SIG-M5 treated with dmso at 0.1 percent for 504 hours (cell line): ENCODE data around the gene FSD2.
"Not testable (repeated sequence)": the region's sequence is repeated elsewhere in the genome, so short reads cannot be mapped to it uniquely, and the experiment has no call there.

Source experiments
- DNase-seq: peaks from one replicate; lab custom pipeline; 2025; ENCODE audit not compliant: unreplicated experiment; lab: John Stamatoyannopoulos, UW

The FSD2 gene

DNA sequence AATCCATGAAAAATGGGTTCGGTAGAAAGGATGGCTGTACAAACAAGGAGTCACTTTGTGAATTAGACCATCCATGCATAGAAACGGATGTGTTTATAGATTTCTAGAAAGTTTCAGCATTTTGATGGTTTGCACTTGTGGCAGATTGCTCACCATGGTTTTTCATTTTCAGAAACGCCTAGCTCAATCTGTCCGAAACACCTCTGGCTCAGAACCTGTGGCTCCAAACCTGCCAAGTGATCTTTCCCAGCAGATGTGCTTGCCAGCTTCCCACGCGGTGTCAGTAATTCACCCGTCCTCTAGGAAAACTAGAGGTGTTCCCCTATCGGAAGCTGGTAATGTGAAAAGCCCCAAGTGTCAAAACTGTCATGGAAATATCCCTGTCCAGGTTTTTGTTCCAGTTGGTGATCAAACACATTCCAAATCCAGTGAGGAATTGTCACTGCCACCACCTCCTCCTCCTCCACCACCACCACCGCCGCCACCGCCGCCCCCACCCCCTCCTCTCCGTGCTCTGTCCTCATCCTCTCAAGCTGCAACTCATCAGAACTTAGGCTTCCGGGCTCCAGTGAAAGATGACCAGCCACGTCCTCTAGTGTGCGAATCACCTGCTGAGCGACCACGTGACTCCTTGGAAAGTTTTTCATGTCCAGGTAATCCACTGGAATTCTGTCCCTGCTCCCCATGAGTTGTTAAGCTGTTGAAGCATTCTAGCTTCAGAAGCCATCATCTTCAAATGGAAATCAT is 24.7 kb upstream of the FSD2 start:
- no peak for DNase-seq

DNA sequence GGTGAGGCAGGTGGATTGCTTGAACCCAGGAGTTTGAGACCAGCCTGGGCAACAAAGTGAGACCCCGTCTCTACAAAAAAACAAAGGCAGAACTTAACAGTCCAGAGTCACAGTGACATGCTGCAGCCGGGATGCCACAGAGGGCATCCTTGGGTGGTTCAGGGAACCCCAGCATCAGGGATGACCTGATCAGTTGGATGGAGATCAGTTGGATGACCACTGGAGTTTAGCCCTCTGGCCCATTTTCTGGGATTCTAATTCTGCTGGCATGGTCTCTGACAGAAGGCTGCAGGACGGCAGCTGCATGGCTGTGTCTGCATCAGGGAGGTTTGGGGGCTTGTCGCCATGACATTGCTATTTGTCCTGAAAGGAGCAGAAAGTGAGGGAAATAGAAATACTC is 23.4 kb upstream of the FSD2 start:
- no peak for DNase-seq

- peak; percentile 20 for DNase-seq
These were observed 22.2 kb upstream of the FSD2 start for GRCh38 chr15:82828075-82828474.

DNA sequence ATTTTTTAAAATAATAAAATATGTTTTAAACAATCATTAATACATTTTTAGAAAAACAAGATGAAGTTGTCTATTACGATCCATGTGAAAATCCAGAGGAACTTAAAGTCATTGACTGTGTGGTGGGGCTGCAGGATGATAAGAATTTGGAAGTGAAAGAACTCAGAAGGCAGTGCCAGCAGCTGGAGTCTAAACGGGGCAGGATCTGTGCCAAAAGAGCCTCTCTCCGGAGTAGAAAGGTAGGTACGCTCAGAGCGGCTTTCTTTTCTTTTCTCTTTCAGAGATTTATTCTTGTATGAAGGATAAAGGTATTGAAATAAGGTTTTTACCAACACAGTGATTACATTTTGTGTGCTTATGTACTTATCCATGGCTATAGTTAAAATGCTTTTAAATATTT is 17.2 kb upstream of the FSD2 start:
- DNase-seq = no peak

DNA sequence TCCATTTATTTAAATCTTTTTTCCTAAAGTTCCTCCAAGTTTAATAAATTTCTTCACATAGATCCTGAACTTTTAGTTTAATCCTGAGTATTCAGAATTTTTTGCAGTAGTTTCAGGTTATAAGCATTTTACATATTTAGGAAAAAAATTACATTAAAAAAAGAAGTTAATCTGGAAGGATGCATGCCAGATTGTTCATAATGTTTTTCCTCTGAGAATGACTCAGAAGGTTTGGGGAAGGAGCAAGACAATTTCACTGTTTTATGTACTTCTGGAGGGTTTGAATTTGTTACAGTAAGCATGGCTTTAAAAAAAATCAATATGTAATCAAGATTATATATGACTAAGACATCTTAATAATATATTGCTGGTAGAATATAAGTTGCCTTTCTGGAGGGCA is 16.0 kb upstream of the FSD2 start:
- DNase-seq = not testable (repeated sequence)

DNA sequence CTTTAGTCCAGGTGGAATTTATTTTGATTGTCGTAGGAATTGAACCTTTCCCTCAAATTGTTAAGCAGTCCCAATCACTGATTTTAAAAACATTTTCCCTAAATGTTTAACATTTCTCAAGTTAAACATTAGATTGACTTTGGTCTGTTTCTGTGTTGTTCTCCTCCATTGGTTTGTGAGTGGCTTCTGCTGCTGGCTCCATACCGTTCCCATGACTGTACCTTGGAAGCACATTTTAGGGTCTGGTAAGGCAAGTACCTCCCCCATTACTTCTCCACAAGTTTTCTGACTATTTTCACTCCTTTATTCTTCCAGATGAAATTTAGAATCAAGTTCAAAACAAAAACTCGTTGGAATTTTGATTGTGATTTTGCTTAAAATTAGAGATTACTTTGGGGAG is 15.5 kb upstream of the FSD2 start:
- DNase-seq = not testable (repeated sequence)

DNA sequence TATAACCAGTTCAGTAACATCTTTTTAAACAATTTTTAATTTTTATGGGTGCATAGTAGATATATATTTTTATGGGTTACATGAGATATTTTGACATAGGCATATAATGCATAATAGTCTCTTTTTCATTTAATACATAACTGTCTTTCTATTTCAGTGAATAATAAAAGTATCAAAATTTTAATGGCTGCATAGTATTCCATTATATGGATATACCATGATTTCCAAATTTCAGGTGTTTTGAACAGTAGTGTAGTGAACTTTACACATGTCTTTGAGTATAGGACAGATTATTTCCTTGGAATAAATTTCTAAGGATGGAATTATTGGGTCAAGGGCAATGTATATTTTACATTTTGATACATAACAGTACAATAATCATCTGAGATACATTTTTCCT is 14.3 kb upstream of the FSD2 start:
- DNase-seq = no peak

DNA sequence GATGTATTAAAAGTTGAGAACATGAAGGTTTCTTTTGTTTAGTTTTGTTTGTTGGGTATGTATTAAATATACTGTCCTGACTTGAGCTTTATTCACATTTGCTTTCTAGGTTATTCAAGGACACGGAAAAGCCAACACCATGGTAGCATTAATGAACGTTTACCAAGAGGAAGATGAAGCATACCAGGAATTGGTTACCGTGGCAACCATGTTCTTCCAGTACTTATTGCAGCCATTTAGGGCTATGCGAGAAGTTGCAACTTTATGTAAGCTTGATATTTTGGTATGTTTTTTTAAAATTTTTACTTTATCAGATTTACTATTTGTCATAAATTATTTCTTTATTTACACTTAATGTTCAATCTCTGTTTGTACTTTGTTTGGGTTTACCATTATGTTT is 7.1 kb upstream of the FSD2 start:
- DNase-seq = no peak

DNA sequence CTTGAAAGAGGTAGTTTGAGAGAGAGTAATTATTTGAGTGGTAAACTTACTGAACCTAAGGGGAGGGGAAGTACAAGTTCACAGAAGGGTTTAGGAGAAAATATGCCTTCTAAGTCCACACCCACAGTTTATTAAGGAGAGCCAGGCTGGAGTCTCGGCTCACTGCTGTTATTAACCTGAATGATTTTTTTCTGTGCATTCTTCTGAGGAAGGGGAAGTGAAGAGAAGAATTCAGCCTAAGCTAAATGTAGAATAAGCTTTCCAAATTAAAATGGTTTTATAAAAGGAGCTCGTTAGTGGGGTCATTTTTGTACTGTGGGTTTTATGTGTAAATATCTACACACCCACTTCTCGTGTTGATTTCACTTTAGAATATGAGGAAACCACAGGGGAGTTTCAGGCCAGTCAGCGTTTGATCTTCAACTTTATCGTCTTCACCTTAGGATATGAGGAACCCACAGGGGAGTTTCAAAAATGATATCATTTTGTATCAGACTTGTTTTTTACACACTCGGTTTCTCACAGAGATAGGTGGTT is 5.1 kb upstream of the FSD2 start:
- DNase-seq = peak; percentile 69

GRCh38 chr15:82810061-82810889 is 4.4 kb upstream of the FSD2 start:
- peak; percentile 70 for DNase-seq

DNA sequence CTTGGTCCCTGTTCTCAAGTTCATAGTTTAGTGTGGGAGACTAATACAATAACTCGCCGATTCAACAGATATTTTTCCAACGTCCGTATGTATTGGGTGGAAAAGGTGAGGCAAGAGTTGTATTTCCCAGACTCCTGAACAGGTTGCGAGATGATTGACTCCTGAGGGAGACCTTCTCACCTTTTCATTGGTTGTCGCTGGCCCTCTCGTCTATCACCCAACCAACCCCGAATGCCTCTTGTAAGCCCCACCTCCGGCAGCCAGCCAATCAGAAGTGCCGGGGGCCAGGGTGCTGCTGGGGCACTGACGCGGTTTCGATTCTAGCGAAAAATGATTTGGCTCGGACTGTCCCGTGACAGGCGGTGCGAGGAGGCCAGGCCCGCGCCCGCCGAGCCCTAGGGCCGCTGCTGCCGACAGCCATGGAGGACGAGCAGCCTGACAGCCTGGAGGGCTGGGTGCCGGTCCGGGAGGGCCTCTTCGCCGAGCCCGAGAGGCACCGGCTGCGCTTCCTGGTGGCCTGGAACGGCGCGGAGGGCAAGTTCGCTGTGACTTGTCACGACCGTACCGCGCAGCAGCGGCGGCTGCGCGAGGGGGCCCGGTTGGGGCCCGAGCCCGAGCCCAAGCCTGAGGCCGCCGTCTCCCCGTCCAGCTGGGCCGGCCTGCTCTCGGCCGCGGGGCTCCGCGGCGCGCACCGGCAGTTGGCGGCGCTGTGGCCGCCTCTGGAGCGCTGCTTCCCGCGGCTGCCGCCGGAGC is 3.6 kb upstream of the FSD2 start, which contains the start of gene WHAMM:
WHAMM (plus strand) TSS at position 321 of the 753 bp plus-strand sequence; CDS start at position 420, 99 bp downstream.
- peak; percentile 97 for DNase-seq

DNA sequence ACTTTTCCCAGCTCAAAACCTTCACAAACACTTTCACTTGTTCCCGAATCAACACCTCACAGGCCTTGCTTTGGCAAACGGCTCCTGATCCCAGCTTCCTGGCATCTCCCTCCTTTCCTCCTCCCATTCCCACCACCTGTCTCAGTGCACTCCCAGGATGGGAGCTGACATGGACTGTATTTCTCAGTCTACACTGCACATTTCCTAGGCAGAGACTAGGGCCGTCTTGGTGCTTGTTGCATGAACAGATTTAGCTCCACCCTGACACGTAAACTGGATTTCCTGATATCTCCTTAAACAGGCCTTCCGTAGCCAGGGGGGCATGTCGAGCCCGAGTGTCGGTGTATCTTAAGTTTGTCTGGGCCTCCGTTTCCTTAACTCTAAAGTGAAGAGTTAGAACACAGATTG is 2.8 kb upstream of the FSD2 start:
- no peak for DNase-seq

DNA sequence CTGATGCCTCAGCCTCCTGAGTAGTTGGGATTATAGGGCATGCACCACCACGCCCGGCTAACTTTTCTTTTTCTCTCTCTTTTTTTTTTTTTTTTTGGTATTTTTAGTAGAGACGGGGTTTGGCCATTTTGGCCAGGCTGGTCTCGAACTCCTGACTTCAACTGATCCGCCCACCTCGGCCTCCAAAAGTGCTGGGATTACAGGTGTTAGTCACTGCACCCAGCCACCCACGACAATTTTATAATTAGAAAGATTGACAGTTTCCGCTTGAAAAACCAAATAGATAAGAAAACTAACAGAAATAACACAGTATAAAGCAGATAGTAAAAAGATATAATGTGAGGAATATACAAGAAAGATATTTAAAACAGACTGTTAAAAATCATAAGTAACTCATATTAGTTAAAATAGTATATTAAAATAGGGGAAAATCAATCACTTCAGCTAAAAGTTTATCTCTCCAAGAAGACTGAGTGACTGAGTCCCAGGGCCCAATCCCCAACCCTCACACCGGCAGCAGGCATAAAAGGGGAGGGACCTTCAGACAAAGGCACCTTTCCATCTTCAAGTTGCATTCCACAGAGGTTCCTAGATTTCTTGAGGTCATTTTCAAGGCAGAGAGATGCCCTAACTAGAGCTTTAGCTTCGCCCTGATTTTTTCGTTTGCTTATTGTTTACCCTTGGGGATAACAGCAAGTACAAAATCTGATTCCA is 2.2 kb upstream of the FSD2 start:
- DNase-seq = no peak

DNA sequence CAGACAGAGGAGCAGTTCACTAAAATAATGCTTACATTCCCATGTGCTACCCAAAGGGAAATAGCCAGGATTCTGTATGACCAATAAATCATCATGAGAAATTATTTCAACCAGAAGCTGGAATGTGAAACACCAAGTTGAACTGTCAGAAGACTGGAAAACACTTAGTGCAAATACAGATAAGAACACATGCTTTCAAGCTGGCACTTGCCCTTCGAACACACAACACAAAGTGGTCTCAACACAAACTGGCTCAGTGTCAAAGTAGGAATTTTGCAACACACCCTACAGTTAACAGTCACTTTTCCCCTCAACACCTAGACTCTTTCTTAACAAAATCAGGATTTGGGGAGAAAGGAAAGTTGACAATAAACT is 1.3 kb downstream of the FSD2 start:
- no peak for DNase-seq

DNA sequence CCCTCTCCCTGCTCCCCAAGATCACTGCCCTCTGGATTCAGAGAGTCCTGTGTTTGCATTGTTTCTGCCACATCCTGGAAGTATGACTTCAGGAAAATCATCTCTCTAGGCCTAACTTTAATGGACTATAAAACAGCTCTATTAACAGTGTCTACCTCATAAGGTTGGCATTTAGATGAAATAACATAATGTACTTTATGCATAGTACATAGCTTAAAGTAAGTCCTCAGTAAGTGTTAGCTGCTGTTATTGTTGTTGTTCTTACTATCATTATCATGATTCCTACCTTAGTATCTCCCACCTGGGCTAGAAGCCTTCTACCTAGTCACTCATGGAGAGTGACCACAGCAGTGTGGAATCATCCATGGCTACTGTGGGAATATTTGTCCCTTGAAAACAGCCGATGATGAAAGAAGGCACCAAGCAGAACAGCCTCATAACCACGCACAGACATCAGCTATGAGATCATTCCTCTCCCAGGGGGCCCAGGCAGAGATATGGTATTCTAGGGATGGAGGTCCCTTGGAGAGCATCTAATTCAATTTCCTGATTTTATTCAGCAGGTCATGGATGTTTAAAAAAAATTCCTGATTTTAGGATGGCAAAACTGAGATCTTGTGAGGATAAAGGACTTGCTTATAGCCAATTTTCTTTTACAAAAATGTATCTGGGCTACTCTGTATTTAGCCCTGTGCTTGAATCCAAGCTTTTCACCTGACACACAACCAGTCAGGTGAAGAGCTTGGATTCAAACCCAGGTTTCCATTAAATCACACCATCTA is 1.9 kb downstream of the FSD2 start:
- DNase-seq = no peak

GRCh38 chr15:82802497-82802896 is 3.4 kb downstream of the FSD2 start:
- DNase-seq = peak; percentile 24

DNA sequence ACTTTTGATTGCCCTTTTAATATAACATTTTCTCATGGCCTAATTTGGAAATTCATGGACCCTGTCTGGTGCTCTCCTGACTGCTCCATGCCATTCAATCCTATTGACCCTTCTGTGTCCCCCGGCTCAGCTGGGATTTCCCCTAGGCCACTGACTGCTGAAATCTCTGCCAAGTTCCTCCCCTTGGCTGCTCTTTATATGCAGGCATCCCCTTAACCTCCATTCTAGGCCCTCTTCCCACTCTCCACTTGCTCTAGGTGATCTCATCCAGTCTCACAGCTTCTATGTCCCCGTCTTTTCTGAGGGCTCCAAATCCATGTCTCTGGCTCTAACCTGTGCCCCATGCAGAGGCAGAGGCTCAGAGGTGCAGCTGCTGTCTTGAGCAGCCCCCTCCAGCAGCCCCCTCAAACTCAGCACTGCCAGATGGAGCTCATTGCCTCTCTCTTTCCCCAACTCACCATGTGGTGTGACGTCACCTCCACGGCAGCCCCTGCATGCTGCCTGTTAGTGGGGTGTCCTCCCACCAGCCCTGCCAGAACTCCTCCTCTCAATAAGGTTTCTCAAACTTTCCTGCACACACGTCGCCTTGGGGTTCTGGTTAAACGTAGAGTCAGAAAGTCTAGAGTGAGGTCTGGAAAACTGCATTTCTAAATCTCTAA is 6.6 kb downstream of the FSD2 start:
- DNase-seq = no peak

GRCh38 chr15:82798531-82799166 is 7.2 kb downstream of the FSD2 start:
- no peak for DNase-seq

- DNase-seq = no peak
These were observed 7.8 kb downstream of the FSD2 start for GRCh38 chr15:82798104-82798503.
